Myocyte (in vitro differentiated cells): Measurements from ENCODE around the gene C14orf119. TPM values are rescaled to one million over a fixed set of nuclear protein-coding genes. Genes with fewer than 3 reads are reported as not detected.

Experiments
- DNase-seq: peaks from one replicate; pipeline ENCODE4 v3.0.0-alpha.2; 2012; ENCODE audit warnings: low read depth
- total RNA-seq: library from RNA; depleted of rRNA; stranded (reverse); fragments of >200 nt; gene quantifications from 2 replicates; pipeline ENCODE4 v1.2.3, GENCODE V29; 2014

The C14orf119 gene
- total RNA-seq, 1 donor from 2014 or later = 40.7 TPM

DNA sequence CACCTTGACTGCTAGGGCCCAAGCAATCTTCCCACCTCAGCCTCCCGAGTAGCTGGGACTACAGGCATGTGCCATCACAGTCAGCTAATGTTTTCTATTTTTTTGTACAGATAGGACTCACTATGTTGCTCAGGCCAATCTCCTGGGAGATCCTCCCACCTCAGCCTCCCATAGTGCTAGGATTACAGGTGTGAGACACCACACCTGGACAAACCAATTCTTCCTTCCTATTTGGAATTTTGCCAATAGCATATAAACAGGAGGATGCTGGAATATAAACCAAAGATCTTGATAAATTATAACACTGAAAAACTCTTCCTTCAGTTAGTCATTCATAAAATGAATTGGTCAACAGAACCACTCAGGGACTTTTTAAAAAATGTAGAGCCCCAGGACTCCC, 8.7 kb upstream of the C14orf119 start:
- DNase-seq = no peak

GRCh38 chr14:23089498-23090253, 5.6 kb upstream of the C14orf119 start:
- DNase-seq = no peak

DNA sequence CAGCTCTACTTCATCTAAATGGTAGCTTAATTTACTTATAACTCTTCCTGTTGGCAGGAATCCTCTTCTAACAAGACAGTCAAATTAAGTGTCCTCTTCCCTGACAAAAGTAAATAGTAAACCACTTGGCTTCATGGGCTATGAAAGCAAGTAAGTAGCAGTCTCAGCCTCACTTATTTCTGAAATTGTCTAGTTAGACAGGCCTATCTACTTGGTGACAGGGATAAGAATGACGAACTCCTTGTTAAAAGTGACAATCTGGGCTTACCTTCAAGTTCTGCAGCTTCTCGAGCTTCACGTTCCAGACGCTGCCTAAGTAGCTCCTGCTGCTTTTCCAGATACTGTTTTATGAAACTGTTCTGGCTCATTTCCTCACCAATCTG, 5.1 kb upstream of the C14orf119 start:
- no peak for DNase-seq

GRCh38 chr14:23091294-23092225, 3.7 kb upstream of the C14orf119 start:
- no peak for DNase-seq

GRCh38 chr14:23093104-23093503, 2.2 kb upstream of the C14orf119 start:
- no peak for DNase-seq

DNA sequence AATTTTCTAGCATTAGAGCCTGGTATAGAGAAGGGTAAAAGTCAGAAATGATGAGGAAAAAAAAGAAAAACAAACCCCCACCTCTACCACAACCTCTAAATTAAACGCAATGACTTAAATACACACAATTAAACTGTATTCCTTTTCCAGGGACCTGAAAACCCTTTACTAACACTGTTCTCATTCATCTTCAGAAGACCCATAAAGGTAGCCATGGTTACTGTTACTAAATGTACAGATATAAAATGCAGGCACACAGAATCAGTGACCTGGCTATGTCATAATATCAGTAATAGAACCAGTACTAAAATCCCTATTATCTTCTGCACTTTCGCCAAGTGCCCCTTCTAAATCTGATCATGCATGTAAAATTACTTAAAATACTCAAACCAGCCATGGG, 1.8 kb upstream of the C14orf119 start:
- DNase-seq = no peak

GRCh38 chr14:23093991-23094665, 1.2 kb upstream of the C14orf119 start:
- no peak for DNase-seq

GRCh38 chr14:23094666-23095195, 574 bp upstream of the C14orf119 start, which contains the start of gene ACIN1:
ACIN1 (minus strand) TSS chr14:23095136; CDS start chr14:23095112, 24 bp downstream.
- DNase-seq = peak; percentile 87

- peak; percentile 87 for DNase-seq
Observed at GRCh38 chr14:23097786-23098185, 2.5 kb downstream of the C14orf119 start.

DNA sequence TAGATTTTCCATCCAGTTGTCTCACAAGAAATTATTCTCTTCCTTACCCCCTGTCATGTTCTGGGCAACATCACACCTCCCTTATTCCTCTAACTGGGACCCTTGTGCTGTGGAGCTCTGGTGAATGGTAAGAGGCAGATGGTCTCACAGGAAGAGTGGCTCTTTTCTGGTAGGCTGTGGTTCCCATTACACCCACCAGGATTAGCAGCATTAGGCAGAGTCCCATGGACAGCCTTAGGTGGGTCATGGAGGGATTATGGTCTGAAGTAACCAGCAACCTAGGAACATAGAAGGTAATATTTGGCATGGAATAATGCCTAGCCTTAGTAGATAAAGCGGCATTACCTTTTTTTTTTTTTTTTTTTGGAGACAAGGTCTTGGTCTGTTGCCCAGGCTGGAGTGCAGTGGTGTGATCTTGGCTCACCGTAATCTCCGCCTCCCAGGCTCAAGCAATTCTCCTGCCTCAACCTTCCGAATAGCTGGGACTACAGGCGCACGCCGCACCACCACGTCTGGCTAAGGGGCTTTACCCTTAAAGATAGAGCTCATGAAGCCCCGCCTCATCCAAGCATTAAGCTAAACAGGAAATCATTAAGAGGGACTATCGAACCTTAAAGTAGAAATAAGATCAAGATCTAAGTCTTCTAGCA, 4.0 kb downstream of the C14orf119 start:
- DNase-seq = no peak

GRCh38 chr14:23101213-23101970, 6.1 kb downstream of the C14orf119 start:
- DNase-seq = no peak

DNA sequence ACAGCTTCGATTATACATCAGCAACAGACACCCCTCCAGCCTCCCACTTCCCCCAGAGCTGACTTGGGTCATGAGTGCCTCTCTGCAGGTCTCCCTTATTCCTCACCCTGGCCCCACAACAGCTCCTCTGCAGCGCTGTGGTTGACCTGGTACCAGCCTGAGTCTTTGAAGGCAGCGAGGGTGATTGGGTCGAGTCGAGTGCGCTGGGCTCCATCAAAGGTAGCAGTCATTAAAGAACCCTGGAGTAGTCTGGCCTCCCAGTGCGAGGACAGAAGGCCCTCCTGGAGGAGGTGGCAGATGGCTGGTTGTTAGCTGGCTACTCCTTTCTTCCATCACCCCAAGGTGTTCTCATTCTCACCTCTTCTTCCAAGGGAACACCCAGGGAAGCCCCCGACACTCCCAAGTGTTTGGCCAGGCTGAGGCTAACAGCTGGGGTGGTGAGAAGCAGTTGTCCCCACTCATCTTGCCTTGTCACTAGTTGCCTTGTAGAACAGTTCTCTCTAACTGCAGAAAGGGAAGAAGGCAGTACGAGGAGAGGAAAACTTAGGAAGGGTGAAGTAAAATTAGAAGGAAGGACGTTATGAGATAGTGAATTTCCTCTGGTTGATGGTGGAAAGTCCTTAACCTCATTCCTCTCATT, 6.8 kb downstream of the C14orf119 start:
- peak; percentile 71 for DNase-seq

GRCh38 chr14:23102801-23103200, 7.5 kb downstream of the C14orf119 start:
- DNase-seq = no peak

- no peak for DNase-seq
Observed at GRCh38 chr14:23103581-23103980, 8.3 kb downstream of the C14orf119 start.

DNA sequence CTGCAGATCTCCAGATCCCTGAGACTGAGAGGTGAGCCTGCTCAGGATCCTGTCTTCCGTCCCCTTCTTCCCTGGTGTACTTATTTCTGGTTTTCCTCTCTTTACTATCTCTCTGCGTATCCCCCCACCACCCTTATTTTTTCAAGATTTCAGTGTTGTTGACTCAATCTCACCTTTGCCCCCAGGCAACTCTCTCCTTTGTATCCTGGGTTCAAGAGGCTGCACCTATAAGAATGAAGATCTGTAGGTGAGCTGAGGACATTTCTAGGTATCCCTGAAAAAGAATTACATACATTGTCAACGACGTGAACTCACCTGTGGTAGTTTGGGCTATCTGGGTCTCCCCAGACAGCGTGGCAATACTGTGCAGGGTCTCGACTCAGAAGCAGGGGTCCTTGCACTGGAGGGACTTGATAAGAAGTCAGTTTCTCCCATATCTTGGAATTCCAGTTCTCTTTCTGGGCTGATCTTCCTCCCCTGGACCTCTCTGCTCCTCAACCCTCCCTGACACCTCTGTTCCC, 8.8 kb downstream of the C14orf119 start:
- no peak for DNase-seq

DNA sequence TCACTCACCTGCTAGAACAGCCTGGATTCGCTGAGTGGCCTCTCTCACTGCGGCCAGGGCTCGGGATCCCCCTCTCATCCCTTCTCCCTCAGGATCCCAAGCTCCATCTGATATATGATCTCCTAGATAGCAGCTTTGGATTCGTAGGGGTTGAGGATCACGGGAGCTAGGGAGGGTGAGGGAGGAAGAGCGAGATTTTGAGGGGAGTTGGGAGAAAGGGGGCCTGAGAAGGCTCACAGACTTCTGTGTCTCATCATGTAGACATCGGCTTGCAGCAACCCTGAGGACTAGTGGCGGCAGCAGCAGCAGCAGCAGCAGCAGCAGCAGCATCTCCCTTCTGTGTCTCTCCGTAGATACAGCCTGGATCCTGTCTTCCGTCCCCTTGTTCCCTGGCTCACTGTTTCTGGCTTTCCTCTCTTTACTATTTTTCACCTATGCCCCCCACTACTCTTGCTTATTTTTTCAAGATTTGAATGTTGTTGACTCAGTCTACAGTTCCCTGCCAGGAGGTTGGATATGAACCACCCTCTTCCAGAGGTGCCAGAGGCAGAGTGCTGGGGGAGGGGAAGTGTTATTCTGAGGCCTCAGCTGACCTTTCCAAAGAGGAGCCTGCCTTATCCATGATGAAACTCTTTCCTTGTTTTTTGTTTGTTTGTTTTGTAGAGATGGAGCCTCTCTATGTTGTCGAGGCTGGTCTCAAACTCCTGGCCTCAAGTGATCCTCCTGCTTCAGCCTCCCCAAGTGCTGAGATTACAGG, 9.5 kb downstream of the C14orf119 start, which contains the start of gene CIROP:
Gene CIROP (minus strand): TSS at position 399 of the 757 bp plus-strand sequence. CDS start 69 bp downstream, at position 330.
- no peak for DNase-seq

- DNase-seq = no peak
Observed at GRCh38 chr14:23105348-23105824, 10.1 kb downstream of the C14orf119 start.

- DNase-seq = no peak
Observed at GRCh38 chr14:23106747-23107045, 11.4 kb downstream of the C14orf119 start.
